GM23338 (cell line): ENCODE measurements around the gene CNTRL. TPM values are rescaled to one million over a fixed set of nuclear protein-coding genes. Genes with fewer than 3 reads are reported as not detected.

Experiments used
- ATAC-seq: fragments of 200-7000 bp; cut with Tn5 transposase; 3 replicates; pipeline ENCODE4 v1.9.1; 2020
- DNase-seq: peaks from one replicate; pipeline ENCODE4 v3.0.0-alpha.2; 2015; ENCODE audit warnings: low spot score
- H2AFZ ChIP-seq: fragments of 200-600 bp; sonication (generic); 2 replicates; pipeline ENCODE4 v1.8.0; 2016; ENCODE audit warnings: antibody characterized with exemption, mild to moderate bottlenecking, moderate library complexity
- H3F3A ChIP-seq: fragments of 200-600 bp; sonication (generic); replicated peaks from 2 replicates; pipeline ENCODE4 v1.8.0; 2017; ENCODE audit warnings: antibody characterized with exemption, mixed run types, low read depth
- H3K27ac ChIP-seq: fragments of 200-600 bp; sonication (generic); 2 replicates; pipeline ENCODE4 v1.6.1; 2016; ENCODE audit warnings: low read depth
- H3K27me3 ChIP-seq: fragments of 200-600 bp; sonication (generic); 2 replicates; pipeline ENCODE4 v1.8.0; 2016; ENCODE audit warnings: mild to moderate bottlenecking, mixed run types, moderate library complexity; ENCODE audit not compliant: insufficient read depth
- H3K36me3 ChIP-seq: fragments of 200-600 bp; sonication (generic); 2 replicates; pipeline ENCODE4 v1.8.0; 2016; ENCODE audit warnings: mild to moderate bottlenecking; ENCODE audit not compliant: insufficient read depth
- H3K4me1 ChIP-seq: fragments of 200-600 bp; sonication (generic); 2 replicates; pipeline ENCODE4 v1.8.0; 2016; ENCODE audit warnings: mild to moderate bottlenecking, moderate library complexity; ENCODE audit not compliant: insufficient read depth
- H3K4me2 ChIP-seq: fragments of 200-600 bp; sonication (generic); 2 replicates; pipeline ENCODE4 v1.7.1; 2017; ENCODE audit warnings: mixed run types
- H3K4me3 ChIP-seq: fragments of 200-600 bp; sonication (generic); 2 replicates; pipeline ENCODE4 v1.6.1; 2016; ENCODE audit warnings: mixed run types
- H3K79me2 ChIP-seq: fragments of 200-600 bp; sonication (generic); replicated peaks from 2 replicates; pipeline ENCODE4 v1.8.0; 2017; ENCODE audit warnings: mild to moderate bottlenecking; ENCODE audit not compliant: insufficient read depth
- H3K9me2 ChIP-seq: fragments of 200-600 bp; sonication (generic); 2 replicates; pipeline ENCODE4 v1.8.0; 2017; ENCODE audit not compliant: insufficient read depth
- H4K20me1 ChIP-seq: fragments of 200-600 bp; sonication (generic); replicated peaks from 2 replicates; pipeline ENCODE4 v1.8.0; 2017; ENCODE audit warnings: mild to moderate bottlenecking; ENCODE audit not compliant: insufficient read depth
- H3K27ac Mint-ChIP-seq: 2 replicates; pipeline ENCODE4 v1.8.0; 2020; ENCODE audit warnings: inconsistent platforms, mild to moderate bottlenecking, moderate library complexity, mixed read lengths
- H3K27me3 Mint-ChIP-seq: 3 replicates; pipeline ENCODE4 v1.8.0; 2022; ENCODE audit warnings: low read depth, mild to moderate bottlenecking, moderate library complexity, mixed read lengths, inconsistent platforms; ENCODE audit not compliant: insufficient read depth, poor library complexity
- H3K36me3 Mint-ChIP-seq: 3 replicates; pipeline ENCODE4 v1.8.0; 2021; ENCODE audit warnings: low read depth, mild to moderate bottlenecking, inconsistent platforms, moderate library complexity, mixed read lengths
- H3K4me1 Mint-ChIP-seq: 3 replicates; pipeline ENCODE4 v1.8.0; 2020; ENCODE audit warnings: mild to moderate bottlenecking, inconsistent platforms, mixed read lengths
- H3K4me3 Mint-ChIP-seq: 3 replicates; pipeline ENCODE4 v1.8.0; 2021; ENCODE audit warnings: moderate library complexity, mild to moderate bottlenecking, inconsistent platforms, mixed read lengths
- H3K9me3 Mint-ChIP-seq: 3 replicates; pipeline ENCODE4 v1.8.0; 2020; ENCODE audit warnings: moderate library complexity, mild to moderate bottlenecking, inconsistent platforms, mixed read lengths
- CTCF ChIP-seq, 2 experiments: fragments of 200-600 bp in 1 of 2; sonication (generic) in 1 of 2; conservative IDR thresholded peaks; 2 replicates each; pipeline versions ENCODE4 v1.5.1 to v1.6.1; 2016 to 2017; ENCODE audit warnings: antibody characterized with exemption in 2 of 2, low read depth in 2 of 2, mild to moderate bottlenecking in 2 of 2, moderate library complexity in 1 of 2
- ETS1 ChIP-seq: IDR thresholded peaks from 2 replicates; pipeline ENCODE4 v1.6.1; 2016; ENCODE audit warnings: antibody characterized with exemption
- NANOG ChIP-seq: IDR thresholded peaks from 2 replicates; pipeline ENCODE4 v1.6.1; 2016; ENCODE audit warnings: antibody characterized with exemption, borderline replicate concordance
- POLR2AphosphoS5 ChIP-seq: IDR thresholded peaks from 2 replicates; pipeline ENCODE4 v1.6.1; 2016; ENCODE audit warnings: antibody characterized with exemption, low read depth
- ZNF114 ChIP-seq: fragments of 250-450 bp; sonication (Bioruptor Pico); IDR thresholded peaks from 2 replicates; pipeline ENCODE4 v1.5.0; 2020; ENCODE audit warnings: mild to moderate bottlenecking, moderate library complexity
- polyA plus RNA-seq: library from polyadenylated mRNA; unstranded; fragments of >200 nt; fragmentation: Nextera tagmentation; extraction: Ambion mirVana; gene quantifications from 2 replicates; pipeline ENCODE4 v1.2.1, GENCODE V29; 2016
- total RNA-seq: library from RNA; depleted of rRNA; stranded (reverse); fragments of >200 nt; shearing (Covaris generic); gene quantifications from 2 replicates; pipeline ENCODE4 v1.2.3, GENCODE V29; 2014

Gene CNTRL
- total and polyA plus RNA-seq, 2 experiments from 2014 or later: 9.2 to 11.7 TPM

- Histone ChIP-seq H3K4me3 (no peak overlapping the region), H3F3A (no peaks in the 10 kb centered on the region), H3K4me2 (no peak overlapping the region), H4K20me1 (no peaks in the 10 kb centered on the region), H3K27ac (no peak overlapping the region), H3K27me3 (no peaks in the 10 kb centered on the region), H3K79me2 (no peaks in the 10 kb centered on the region), H3K36me3 (no peaks in the 10 kb centered on the region), H2AFZ (no peak overlapping the region), H3K4me1 (no peaks in the 10 kb centered on the region), H3K9me2 (no peaks in the 10 kb centered on the region)
- TF ChIP-seq POLR2AphosphoS5: no peak
- no peak for TF ChIP-seq NANOG
- TF ChIP-seq CTCF (conservative IDR thresholded peaks at IDR 0.05; ENCODE audit: low read depth in 2 of 2): peak; percentile 75 to 84
- peaks cover 3% of the 10 kb centered on the region for H3K27me3 Mint-ChIP-seq
- H3K9me3 Mint-ChIP-seq: no peaks in the 10 kb centered on the region
- no peaks in the 10 kb centered on the region for H3K36me3 Mint-ChIP-seq
- H3K4me1 Mint-ChIP-seq: no peaks in the 10 kb centered on the region
- no peak overlapping the region for H3K27ac Mint-ChIP-seq
- DNase-seq (peak; percentile 93), ATAC-seq (peak; percentile 40; the same call in 2 of the 3 replicates)
- no peak overlapping the region for H3K4me3 Mint-ChIP-seq
Measured at GRCh38 chr9:121059998-121060636, 14.6 kb upstream of the CNTRL start.

- H3K4me3 Mint-ChIP-seq: no peak overlapping the region
- ATAC-seq: no peak
- H3K36me3 Mint-ChIP-seq: peaks cover 5% of the 10 kb centered on the region; the same call in 2 of the 3 replicates
- no peak for DNase-seq
- H3K27ac Mint-ChIP-seq: no peak overlapping the region
- Histone ChIP-seq H3K27me3 (peaks cover 44% of the 10 kb centered on the region), H3K36me3 (no peaks in the 10 kb centered on the region), H3F3A (no peaks in the 10 kb centered on the region), H4K20me1 (peaks cover 13% of the 10 kb centered on the region), H3K9me2 (no peaks in the 10 kb centered on the region), H3K27ac (no peak overlapping the region), H2AFZ (no peak overlapping the region), H3K79me2 (no peaks in the 10 kb centered on the region), H3K4me3 (no peak overlapping the region), H3K4me2 (no peak overlapping the region), H3K4me1 (no peaks in the 10 kb centered on the region)
- no peaks in the 10 kb centered on the region; the same call in 2 of the 3 replicates for H3K9me3 Mint-ChIP-seq
- TF ChIP-seq ZNF114 (CRISPR knock-in tag): no peak
- TF ChIP-seq CTCF (conservative IDR thresholded peaks at IDR 0.05; ENCODE audit: low read depth in 2 of 2): no peak
- TF ChIP-seq ETS1: no peak
- peaks cover 17% of the 10 kb centered on the region for H3K27me3 Mint-ChIP-seq
- H3K4me1 Mint-ChIP-seq: no peaks in the 10 kb centered on the region
Measured at GRCh38 chr9:121066850-121067249, 7.9 kb upstream of the CNTRL start.
